IgD-negative memory B cell (primary cell): ENCODE data around the gene VASN. TPM values are rescaled to one million over a fixed set of nuclear protein-coding genes. Genes with fewer than 3 reads are reported as not detected.

Source experiments
- H3K27ac Mint-ChIP-seq, 3 donors: one replicate each; pipeline ENCODE4 v1.8.0; 2020 to 2022; ENCODE audit warnings: mild to moderate bottlenecking in 3 of 3, mixed read lengths in 3 of 3, moderate library complexity in 1 of 3
- H3K27me3 Mint-ChIP-seq: one replicate; pipeline ENCODE4 v1.8.0; 2021; ENCODE audit warnings: mixed read lengths
- H3K36me3 Mint-ChIP-seq: one replicate; pipeline ENCODE4 v1.8.0; 2020; ENCODE audit warnings: mild to moderate bottlenecking, mixed read lengths
- H3K4me1 Mint-ChIP-seq, 3 donors: one replicate each; pipeline ENCODE4 v1.8.0; 2020 to 2022; ENCODE audit warnings: mixed read lengths in 3 of 3, mild to moderate bottlenecking in 1 of 3
- H3K4me3 Mint-ChIP-seq, 4 donors: one replicate each; pipeline ENCODE4 v1.8.0; 2020 to 2022; ENCODE audit warnings: mild to moderate bottlenecking in 4 of 4, mixed read lengths in 4 of 4, moderate library complexity in 3 of 4
- H3K9me3 Mint-ChIP-seq, 3 donors: one replicate each; pipeline ENCODE4 v1.8.0; 2020 to 2021; ENCODE audit warnings: mixed read lengths in 3 of 3, mild to moderate bottlenecking in 1 of 3
- polyA plus RNA-seq: library from polyadenylated mRNA; unstranded; fragments of 300-500 nt; fragmentation: Illumina TruSeq; gene quantifications from one replicate; pipeline ENCODE4 v1.2.3, GENCODE V29; 2021

Gene VASN
- polyA plus RNA-seq, 1 donor from 2014 or later: 0.45 TPM

DNA sequence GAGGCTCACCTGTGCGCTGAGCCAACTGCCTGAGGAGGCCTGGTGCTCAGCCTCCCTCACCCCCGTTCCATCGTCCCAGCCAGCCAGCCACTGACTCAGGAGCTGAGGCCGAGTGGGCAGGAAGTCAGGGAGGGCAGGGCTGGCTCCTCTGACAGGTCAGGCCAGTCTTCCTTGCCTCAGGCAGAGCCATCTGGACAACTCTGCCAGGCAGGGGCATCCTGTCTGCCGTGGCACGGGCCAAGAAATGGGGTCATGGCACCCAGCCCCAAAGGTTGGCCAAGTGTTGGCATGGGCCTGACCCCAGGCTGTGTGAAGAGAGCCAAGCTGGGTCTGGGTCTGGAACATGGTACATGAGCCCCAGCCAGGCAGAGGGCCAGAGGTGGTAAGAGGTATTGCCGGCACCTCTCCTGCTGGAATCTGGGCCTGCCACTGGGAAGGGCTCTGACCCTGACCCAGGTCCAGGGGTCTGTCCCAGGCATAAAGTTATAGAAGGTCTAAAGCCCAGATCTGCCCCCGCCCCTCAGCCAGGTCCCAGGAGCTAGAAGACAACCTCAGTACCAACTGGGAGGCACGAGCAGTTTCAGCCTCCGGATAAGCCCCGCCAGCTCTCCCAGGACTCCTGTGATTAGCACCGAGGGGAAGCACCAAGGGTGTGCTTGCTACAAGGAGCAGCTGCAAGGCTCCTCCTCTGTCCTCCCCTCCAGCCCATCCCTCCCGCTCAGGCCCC lies 2.5 kb upstream of the VASN start:
- no peaks in the 10 kb centered on the region for H3K27me3 Mint-ChIP-seq
- peaks cover 6 to 31% (median 22%) of the 10 kb centered on the region in 3 donors for H3K4me1 Mint-ChIP-seq
- peak overlapping the region in 1 of 4 donors; percentile 65 for H3K4me3 Mint-ChIP-seq
- no peaks in the 10 kb centered on the region for H3K9me3 Mint-ChIP-seq
- peaks cover 5% of the 10 kb centered on the region for H3K36me3 Mint-ChIP-seq
- peak overlapping the region in 1 of 3 donors; percentile 16 for H3K27ac Mint-ChIP-seq

DNA sequence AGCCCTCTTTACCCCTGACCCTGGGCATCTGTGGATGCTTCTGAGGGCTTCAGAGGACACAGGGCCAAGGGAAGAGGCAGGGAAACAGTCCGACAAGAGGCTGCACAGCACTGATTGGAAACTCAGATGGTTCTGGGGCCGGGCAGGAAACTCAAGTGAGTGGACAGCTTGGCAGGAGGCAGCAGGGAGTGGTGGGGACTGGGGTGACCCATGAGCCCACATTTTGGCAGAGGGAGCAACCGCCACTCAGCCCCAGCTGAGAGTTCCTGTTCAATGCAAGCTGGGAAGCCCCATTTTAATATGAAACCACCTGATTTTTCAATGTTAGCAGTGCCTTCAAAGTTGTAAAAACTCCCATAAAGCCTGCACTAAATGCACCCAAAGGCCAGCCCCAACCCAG lies 1.5 kb upstream of the VASN start:
- H3K9me3 Mint-ChIP-seq: no peaks in the 10 kb centered on the region
- H3K4me3 Mint-ChIP-seq: no peak overlapping the region
- H3K4me1 Mint-ChIP-seq: peaks cover 2 to 27% (median 21%) of the 10 kb centered on the region in 3 donors
- peaks cover 5% of the 10 kb centered on the region for H3K36me3 Mint-ChIP-seq
- H3K27ac Mint-ChIP-seq: no peak overlapping the region
- H3K27me3 Mint-ChIP-seq: no peaks in the 10 kb centered on the region

DNA sequence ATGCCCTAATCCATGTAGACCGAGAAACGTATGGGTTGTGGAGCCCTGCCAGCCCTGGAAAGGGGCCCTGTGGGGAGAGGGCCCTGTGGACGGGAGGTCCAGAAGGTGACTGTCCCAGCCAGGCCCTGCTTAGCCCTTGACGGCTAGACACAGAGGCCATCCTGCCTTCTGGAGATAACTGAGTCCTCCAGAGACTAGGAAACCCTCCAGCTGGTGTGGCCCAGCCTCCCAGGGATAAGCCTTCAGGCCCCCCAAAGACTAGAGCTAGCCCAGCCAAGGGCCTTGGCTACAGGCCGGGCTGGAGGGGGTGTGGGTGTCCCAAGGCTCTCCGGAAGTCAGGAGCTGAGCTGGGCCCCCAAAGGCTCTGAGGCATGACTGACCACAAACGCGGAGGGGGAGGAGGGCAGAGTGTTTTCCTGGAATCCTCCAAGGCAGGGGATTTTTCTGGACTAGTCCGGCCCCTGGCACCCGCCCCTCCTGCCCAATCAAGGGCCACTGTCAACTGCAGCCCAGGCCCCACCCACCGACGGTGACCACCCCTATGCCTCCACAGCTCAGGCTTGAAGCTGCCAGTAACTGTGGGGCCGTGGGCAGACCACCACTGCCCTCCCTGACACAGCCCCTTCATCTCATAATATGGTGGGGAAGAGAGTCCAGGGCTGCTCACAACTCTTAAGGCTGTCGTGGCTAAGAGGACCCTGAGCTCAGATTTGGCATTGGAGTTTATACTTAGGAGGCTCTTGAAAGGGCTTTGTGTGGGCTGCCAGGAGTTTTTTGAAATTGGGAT lies 885 bp upstream of the VASN start:
- H3K4me1 Mint-ChIP-seq: peaks cover 0 to 23% (median 16%) of the 10 kb centered on the region in 3 donors
- H3K27me3 Mint-ChIP-seq: no peaks in the 10 kb centered on the region
- H3K27ac Mint-ChIP-seq: no peak overlapping the region
- peaks cover 5% of the 10 kb centered on the region for H3K36me3 Mint-ChIP-seq
- peak overlapping the region in 1 of 4 donors; percentile 26 for H3K4me3 Mint-ChIP-seq
- no peaks in the 10 kb centered on the region for H3K9me3 Mint-ChIP-seq

DNA sequence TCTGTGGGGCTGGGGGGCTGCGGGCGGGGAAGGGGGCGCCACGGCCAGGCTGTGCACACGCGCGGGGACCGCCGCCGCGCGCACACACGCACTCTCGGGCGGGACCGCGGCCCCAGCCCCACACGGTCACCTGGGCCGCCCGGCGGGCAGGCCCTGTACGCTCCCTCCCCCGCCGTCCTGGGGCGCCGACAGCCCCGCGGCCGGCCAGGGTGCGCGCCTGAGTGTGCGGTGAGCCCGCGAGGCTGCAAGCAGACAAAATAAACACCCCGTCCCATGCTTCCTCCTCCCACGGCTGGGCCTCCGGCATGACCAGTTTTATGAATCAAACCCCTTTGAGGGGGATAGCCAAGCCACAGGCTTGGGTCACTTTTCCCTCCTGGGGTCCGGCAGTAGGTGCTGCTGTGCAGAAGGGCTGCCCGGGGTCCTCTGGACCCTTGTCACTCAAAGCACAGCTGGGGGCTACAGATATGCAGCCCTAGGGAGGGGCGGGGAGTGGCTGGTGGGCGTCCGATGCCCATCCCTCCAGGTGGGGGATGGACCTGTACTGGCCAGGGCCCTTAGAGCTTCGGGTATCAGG lies 441 bp downstream of the VASN start:
- Mint-ChIP-seq H3K36me3 (peaks cover 5% of the 10 kb centered on the region), H3K27me3 (no peaks in the 10 kb centered on the region), H3K9me3 (no peaks in the 10 kb centered on the region), H3K4me3 (peak overlapping the region; percentile 35 to 94 (median 84)), H3K27ac (peak overlapping the region in 2 of 3 donors; percentile 83 to 94), H3K4me1 (peaks cover 0 to 19% (median 16%) of the 10 kb centered on the region in 3 donors)

- Mint-ChIP-seq H3K4me1 (peaks cover 0 to 14% (median 9%) of the 10 kb centered on the region in 3 donors), H3K27me3 (no peaks in the 10 kb centered on the region), H3K4me3 (peak overlapping the region; percentile 53 to 94 (median 84)), H3K36me3 (peaks cover 3% of the 10 kb centered on the region), H3K9me3 (no peaks in the 10 kb centered on the region), H3K27ac (peak overlapping the region in 2 of 3 donors; percentile 83 to 94)
Observed at GRCh38 chr16:4372578-4373355, 1.1 kb downstream of the VASN start.

DNA sequence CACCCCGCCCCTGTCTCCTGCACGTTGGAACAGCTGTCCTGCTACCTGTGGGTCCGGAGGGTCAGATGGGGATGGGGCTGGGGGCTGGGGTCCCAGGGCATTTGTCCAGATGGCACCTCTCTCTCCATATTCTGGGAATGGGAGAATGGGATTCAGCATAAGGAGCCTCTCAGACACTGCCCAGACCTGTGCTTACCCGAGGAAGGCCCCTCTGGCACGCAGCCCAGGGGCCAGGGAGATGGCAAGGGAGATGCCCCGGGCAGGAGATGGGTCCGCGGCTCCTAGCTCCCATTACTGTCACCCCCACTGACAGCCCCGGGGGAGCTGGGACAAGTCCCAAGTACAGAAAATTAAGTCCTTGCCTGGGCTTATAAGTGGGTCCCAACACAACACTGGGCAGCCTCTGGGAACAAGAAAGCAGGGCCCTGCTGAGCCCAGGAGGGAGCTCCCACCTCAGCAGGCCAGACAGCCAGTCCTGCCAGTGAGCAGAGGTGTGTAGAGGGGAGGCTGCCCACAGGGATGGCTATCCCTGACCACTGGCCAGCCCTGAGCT lies 1.8 kb downstream of the VASN start:
- Mint-ChIP-seq H3K36me3 (peaks cover 6% of the 10 kb centered on the region), H3K9me3 (no peaks in the 10 kb centered on the region), H3K27me3 (no peaks in the 10 kb centered on the region), H3K27ac (peak overlapping the region in 2 of 3 donors; percentile 74 to 83), H3K4me3 (peak overlapping the region in 3 of 4 donors; percentile 53 to 94 (median 93)), H3K4me1 (peaks cover 0 to 14% (median 9%) of the 10 kb centered on the region in 3 donors)

GRCh38 chr16:4373909-4374742 lies 2.5 kb downstream of the VASN start:
- peak overlapping the region in 2 of 3 donors; percentile 62 to 74 for H3K27ac Mint-ChIP-seq
- no peaks in the 10 kb centered on the region for H3K9me3 Mint-ChIP-seq
- H3K4me1 Mint-ChIP-seq: peaks cover 0 to 14% (median 9%) of the 10 kb centered on the region in 3 donors
- H3K36me3 Mint-ChIP-seq: peaks cover 4% of the 10 kb centered on the region
- H3K27me3 Mint-ChIP-seq: no peaks in the 10 kb centered on the region
- peak overlapping the region in 1 of 4 donors; percentile 93 for H3K4me3 Mint-ChIP-seq

- no peaks in the 10 kb centered on the region for H3K9me3 Mint-ChIP-seq
- H3K27me3 Mint-ChIP-seq: no peaks in the 10 kb centered on the region
- peaks cover 0 to 14% (median 9%) of the 10 kb centered on the region in 3 donors for H3K4me1 Mint-ChIP-seq
- H3K4me3 Mint-ChIP-seq: peak overlapping the region in 3 of 4 donors; percentile 8 to 68 (median 50)
- H3K36me3 Mint-ChIP-seq: peaks cover 4% of the 10 kb centered on the region
- H3K27ac Mint-ChIP-seq: peak overlapping the region in 2 of 3 donors; percentile 78 to 89
Observed at GRCh38 chr16:4375717-4376116, 4.1 kb downstream of the VASN start.

DNA sequence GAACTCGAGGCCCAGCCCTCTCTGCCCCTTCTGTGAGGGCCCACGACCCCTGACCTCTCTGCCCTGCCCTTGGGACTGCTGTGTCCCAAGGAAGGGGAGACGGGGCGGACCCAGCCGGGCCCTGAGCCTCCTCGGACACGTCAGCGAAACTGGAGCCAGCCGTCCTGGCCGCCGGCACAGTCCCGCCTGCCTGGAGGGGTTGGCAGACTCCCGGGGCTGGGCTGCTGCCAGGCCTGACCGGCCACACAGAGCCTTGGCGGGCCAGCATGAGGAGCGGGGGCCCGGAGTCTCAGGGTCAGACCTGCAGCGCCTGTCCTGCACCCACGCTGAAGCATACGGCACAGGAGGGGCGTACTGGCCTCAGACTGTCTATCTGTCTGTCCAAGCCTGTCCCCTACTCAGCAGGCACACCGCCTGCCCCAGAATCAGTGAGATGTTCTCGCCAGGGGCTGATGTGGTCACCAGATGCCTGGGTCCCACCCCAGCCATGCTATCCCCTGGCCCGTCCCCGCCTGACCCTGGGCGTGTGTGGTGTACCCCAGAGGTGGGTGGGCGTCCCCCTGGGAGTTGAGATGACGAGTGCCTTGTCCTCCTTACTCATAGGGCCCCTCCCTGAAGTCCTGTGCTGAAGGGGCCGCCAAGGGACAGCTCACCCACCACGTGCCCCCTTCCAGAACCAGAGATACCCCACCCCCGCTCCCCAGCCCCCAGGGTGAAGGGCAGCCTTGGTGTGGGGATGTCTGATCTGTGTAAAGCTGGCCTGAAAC lies 4.7 kb downstream of the VASN start:
- Mint-ChIP-seq H3K27ac (peak overlapping the region in 2 of 3 donors; percentile 78 to 89), H3K27me3 (no peaks in the 10 kb centered on the region), H3K9me3 (no peaks in the 10 kb centered on the region), H3K36me3 (peaks cover 4% of the 10 kb centered on the region), H3K4me1 (peaks cover 0 to 14% (median 9%) of the 10 kb centered on the region in 3 donors), H3K4me3 (peak overlapping the region in 1 of 4 donors; percentile 50)

DNA sequence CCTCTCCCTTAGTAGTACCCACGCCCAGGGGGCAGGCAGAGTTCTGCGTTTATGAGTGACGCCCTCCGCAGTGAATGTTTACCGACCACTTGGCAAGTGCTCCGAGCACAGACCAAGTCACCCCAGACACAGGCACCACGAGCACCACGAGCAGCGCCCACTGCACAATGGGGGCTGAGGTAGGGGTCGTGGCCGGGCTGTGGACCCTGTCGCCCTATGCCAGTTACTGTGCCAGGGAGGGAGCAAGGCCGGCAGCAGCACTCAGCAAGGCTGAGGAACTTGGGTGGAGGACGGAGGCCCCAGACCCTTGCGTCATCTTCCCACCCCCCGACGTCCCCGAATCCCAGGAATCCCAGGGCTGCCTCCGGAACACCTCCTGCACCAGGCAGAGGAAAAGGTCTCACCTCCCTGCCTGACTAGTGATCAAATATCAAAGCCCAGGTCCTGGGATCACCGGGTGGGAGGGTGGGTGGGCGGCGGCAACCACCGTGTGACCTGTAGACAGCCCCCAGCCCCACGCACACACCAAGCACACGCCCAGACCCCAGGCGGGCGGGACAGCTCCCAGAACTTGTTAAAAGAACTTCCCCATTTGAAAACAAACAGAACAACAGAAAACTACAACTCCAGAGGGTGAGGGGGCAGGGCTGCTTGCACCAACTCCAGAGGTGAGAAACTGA lies 5.4 kb downstream of the VASN start:
- no peaks in the 10 kb centered on the region for H3K27me3 Mint-ChIP-seq
- H3K4me1 Mint-ChIP-seq: peaks cover 0 to 14% (median 9%) of the 10 kb centered on the region in 3 donors
- no peaks in the 10 kb centered on the region for H3K9me3 Mint-ChIP-seq
- peak overlapping the region in 1 of 3 donors; percentile 7 for H3K27ac Mint-ChIP-seq
- peaks cover 4% of the 10 kb centered on the region for H3K36me3 Mint-ChIP-seq
- H3K4me3 Mint-ChIP-seq: no peak overlapping the region

GRCh38 chr16:4377573-4378154 lies 6.0 kb downstream of the VASN start:
- Mint-ChIP-seq H3K27ac (peak overlapping the region in 2 of 3 donors; percentile 74 to 94), H3K9me3 (no peaks in the 10 kb centered on the region), H3K36me3 (peaks cover 4% of the 10 kb centered on the region), H3K4me3 (no peak overlapping the region), H3K4me1 (peaks cover 0 to 11% (median 9%) of the 10 kb centered on the region in 3 donors), H3K27me3 (no peaks in the 10 kb centered on the region)

DNA sequence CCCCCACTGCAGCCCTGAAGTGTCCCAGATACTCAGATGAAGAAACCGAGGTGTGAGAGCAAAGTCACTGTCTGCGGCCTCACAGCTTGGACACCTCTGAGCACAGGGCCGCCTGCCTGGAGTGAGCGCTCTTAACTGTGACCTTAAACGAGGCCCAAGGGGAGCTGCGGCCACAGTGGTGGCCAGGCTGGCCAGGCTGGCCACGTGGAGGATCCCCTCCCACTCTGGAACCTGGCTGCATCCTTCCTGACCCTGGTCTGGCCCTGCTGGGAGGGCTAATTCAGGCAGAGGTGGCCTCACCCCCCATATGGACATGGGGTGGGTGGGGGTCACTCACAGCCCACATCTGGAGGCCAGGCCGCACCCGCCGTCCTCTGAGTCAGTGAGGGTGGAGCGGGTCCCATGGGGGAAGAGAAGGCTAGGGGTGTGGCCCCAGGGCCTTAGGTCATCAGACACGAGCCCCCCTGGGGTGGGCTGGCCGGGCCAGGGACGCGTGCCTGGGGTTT lies 6.6 kb downstream of the VASN start:
- H3K36me3 Mint-ChIP-seq: peaks cover 4% of the 10 kb centered on the region
- peak overlapping the region in 2 of 3 donors; percentile 74 to 94 for H3K27ac Mint-ChIP-seq
- H3K9me3 Mint-ChIP-seq: no peaks in the 10 kb centered on the region
- H3K4me3 Mint-ChIP-seq: no peak overlapping the region
- H3K4me1 Mint-ChIP-seq: peaks cover 0 to 5% (median 5%) of the 10 kb centered on the region in 3 donors
- no peaks in the 10 kb centered on the region for H3K27me3 Mint-ChIP-seq
